Activated T-cell treated with anti-CD3 and anti-CD28 coated beads for 24 hours (primary cell): Measurements from ENCODE around the gene CTNNA3.

Source experiments
- DNase-seq: peaks from one replicate; pipeline ENCODE4 v3.0.0-alpha.2; 2020; ENCODE audit warnings: low read depth

Gene CTNNA3

GRCh38 chr10:66292922-66293321 lies 1403.1 kb downstream of the CTNNA3 start:
- DNase-seq, result no peak

DNA sequence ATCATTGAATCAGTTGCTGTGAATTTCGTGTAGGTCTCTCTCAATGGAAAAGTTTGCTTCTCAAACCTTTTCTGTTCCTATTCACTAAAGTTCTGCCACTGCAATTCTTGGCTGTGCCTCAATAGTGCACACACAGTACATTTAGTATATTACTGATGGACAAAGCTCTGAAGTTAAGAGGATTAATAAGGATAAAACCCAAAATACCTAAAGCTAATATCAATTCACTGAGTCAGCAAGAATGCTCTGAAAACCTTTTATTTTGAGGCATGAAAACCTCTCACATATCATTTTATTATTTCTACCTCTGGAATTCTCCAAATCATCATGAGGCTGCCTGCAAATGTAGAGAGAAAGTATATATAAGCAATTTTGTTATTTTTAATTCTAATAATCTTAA lies 1403.5 kb downstream of the CTNNA3 start:
- DNase-seq, result no peak

DNA sequence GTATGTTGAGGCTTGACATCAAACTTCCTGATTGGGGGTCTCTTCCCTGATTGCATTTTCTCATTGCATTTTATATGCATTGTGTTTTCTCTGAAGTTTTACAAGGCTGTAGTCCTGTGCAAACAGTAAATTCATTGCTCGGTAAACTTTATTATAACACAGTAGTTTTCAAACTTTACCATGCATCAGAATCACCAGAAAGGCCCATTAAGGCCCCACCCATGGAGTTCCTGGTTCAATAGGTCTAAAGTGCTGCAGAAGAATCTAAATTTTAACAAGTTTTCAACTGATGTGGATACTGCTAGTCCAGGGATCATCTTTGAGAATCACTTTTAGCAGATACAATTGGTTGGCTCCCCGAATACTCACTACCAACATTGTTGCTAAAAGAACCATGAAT lies 1404.9 kb downstream of the CTNNA3 start:
- DNase-seq, result no peak

- no peak for DNase-seq
Observed at GRCh38 chr10:66284621-66285020, 1411.4 kb downstream of the CTNNA3 start.

DNA sequence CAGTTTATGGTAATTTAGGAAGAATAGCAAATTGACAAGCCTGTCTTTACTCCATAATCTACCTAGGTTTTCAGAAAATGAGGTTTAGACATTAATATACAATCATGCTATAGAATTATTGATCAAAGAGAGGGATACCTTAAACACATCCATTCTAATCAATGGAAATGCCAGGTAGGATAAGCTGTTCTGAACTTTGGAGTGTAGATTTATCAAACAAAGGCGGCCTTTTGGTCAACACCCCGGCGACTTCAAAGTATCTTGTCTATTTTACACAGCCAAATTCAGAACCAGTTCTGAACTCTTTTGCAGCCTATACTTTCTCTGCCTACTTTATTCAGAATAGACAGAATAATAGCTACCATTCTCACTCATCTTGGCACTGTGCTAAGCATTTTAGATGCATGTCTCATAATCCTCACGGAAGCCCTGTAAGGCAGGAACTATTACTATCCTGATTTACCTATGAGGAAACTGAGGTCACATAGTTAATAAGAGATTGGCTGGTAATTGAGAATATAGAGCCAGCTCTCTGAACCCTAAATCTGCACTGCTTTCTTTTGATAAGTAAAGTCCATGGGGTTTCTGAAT lies 1412.0 kb downstream of the CTNNA3 start:
- no peak for DNase-seq

GRCh38 chr10:66283064-66283463 lies 1412.9 kb downstream of the CTNNA3 start:
- no peak for DNase-seq

DNA sequence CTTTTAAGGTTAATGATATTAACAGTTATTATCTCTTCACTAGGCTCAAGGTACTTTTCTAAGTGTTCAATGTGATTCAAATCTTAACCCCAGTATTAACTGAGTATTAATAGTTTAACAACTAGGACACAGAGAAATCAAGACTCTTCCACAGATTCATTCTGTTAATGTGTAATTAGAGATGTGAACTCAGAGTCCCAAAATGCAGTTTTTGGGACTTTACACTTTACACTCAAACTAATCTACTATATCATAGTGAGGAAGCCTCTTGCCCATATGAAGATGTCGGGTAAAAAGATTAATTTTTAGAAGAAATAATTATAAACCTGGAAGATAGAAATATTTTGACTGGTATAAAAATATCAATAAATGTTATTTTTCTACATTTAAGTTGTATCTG lies 1414.7 kb downstream of the CTNNA3 start:
- no peak for DNase-seq

DNA sequence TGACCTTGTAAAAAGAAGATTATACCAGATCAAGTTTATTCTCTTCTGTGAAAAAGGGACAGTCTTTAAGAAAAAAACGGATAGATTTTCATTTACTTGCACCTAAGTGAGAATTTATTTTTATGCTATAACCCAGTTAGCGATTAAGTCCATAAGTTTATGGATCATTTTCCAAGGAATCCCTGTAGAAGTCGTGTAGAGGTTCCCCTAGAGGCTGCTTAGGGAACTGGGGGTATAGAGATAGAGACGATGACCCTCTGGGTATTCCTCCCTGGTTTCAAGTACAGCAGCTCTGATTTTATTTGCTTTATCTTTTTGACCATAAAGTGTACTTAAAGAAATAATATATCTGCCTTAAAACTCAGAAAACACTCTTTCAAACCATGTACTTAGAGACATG lies 1418.5 kb downstream of the CTNNA3 start:
- DNase-seq, result no peak

GRCh38 chr10:66273966-66274519 lies 1422.0 kb downstream of the CTNNA3 start:
- DNase-seq, result no peak

DNA sequence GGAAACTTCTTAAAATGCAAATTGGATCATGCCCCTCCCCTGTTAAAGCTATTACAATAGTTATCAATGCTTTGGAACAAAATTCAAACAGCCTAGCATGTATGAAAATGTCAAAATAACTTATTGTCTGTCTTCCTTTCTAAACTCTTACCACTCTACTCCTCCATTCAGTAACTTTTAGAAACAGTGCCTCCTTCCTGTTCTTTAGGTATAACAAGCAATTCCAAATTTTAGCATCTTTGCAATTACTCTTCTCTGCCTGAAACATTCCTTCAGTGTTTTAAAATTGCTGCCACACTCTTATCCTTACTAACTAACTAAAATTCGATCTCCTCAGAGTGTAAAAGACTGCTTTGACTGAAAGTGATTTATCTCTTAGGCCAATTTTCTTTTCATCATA lies 1430.6 kb downstream of the CTNNA3 start:
- DNase-seq, result no peak

DNA sequence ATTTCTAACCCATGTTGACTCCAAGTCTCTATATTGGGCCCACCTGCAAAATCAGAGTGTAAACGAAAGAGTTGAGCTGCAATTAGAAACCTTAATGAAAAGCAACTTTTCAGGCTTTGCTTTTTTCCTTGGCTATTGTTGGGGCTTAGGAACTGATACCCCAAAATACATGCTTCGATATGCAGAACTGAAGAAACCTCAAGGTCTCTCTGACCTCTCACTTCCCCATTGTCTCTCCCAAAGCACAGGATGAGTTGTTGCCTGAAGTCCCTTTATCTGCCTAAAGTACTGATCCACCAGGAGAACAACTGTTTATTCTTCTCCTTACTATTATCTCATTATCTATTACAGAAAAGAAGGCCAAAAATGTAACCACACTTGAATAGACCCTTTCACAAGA lies 1436.2 kb downstream of the CTNNA3 start:
- DNase-seq, result no peak

DNA sequence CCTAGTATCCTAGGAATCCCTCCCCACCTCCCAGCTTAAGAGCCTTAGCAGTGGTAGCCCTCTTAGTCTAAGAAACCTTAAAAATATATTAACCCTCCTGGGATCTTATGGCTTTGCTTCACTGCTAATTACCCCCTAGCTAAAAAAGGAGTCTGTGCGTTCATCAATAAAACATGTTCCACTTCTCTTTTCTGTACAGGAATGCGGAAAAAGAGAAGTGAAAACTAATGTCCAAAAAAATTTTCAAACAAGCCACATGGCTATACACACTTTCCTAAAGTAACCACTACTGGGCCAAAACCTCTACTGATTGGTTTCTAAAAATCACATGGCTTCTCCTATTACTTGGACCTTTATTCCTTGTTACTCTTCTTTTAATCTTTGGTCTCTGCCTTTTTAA lies 1437.3 kb downstream of the CTNNA3 start:
- no peak for DNase-seq

GRCh38 chr10:66257801-66258200 lies 1438.2 kb downstream of the CTNNA3 start:
- no peak for DNase-seq

- DNase-seq, result no peak
Observed at GRCh38 chr10:66252986-66253385, 1443.0 kb downstream of the CTNNA3 start.

GRCh38 chr10:66246177-66246576 lies 1449.8 kb downstream of the CTNNA3 start:
- no peak for DNase-seq

DNA sequence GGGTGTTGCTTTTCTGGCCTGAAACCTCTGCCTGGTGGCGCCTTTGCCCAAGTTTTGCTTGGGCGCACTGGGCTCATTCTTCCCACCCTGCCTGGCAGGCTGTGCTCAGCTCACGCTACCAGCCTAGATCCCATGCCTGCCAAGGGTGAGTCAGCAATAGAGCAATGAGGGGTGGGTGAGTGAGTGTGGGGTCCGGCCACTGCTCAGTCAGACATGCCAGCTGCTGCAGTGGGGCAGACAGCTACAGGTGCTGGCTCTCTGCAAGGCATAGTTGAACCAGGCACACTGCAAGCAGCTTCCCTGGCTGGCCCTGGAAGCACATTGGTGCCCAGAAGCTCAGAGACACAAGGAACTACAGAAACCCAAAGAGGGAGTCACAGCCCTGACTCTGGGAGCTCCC lies 1451.0 kb downstream of the CTNNA3 start:
- no peak for DNase-seq

DNA sequence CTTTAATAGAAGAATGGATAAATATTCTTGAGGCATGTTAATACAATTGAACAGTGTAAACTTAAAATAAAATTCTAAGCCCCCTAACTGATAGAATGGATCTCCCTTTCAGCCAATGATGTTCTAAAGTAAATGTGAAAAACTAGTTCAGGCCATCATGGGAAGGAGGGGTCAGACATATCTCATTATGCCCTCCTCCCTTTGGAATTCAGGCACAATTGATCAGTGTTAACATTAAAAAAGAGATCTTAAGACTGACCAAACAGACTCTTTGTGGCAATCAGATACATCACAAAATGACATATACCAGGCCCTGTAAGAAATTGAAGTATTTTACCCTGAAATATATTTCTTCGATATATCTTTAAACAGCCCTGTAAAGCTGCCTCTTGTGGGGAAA lies 1453.1 kb downstream of the CTNNA3 start:
- DNase-seq, result no peak

GRCh38 chr10:66239062-66239461 lies 1456.9 kb downstream of the CTNNA3 start:
- DNase-seq, result no peak

DNA sequence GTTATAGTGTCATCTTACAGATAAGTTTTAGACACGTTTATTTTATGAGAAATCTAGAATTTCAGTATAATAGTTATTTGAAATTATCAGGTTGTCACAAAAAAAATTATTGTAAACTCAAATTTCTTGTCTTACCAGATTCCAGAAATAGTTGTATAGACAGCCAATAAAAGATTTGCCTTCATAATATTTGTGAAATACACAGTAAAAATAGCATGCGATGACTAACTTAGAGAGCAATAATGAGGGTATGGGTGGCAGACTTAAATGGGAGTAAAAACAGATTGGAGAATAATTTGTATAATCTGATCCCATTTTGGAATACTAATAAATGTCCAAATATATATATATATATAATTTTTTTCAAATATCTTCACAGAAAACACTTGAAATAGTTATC lies 1457.7 kb downstream of the CTNNA3 start:
- no peak for DNase-seq

- no peak for DNase-seq
Observed at GRCh38 chr10:66234872-66235271, 1461.1 kb downstream of the CTNNA3 start.

- no peak for DNase-seq
Observed at GRCh38 chr10:66228887-66229286, 1467.1 kb downstream of the CTNNA3 start.

- no peak for DNase-seq
Observed at GRCh38 chr10:66223656-66224055, 1472.3 kb downstream of the CTNNA3 start.

DNA sequence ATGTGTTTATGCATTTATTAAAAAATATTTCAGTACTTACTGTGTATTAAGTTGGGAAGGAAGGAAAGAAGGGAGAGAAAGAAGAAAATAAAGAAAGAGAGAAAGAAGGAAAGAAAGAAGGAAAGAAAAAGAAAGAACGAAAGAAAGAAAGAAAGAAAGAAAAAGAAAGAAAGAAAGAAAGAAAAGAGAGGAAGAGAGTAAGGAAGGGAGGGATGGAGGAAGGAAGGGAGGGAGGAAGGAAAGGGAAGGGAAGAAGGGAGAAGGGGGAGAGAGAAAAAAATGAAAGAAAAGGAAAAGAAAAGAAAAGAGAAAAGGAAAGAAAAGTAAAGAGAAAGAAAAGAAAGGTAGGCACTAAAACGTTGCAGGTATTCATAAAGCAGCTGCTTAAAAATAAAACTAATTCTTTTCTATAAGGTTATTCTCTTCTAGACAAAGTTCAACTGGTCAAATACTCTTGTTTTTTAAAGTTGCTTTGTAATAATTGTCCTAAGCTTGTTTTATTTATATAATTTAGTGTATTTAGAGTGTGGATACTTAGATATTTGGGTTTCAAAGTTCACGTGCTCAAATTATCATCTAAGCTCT lies 1473.4 kb downstream of the CTNNA3 start:
- DNase-seq, result no peak

DNA sequence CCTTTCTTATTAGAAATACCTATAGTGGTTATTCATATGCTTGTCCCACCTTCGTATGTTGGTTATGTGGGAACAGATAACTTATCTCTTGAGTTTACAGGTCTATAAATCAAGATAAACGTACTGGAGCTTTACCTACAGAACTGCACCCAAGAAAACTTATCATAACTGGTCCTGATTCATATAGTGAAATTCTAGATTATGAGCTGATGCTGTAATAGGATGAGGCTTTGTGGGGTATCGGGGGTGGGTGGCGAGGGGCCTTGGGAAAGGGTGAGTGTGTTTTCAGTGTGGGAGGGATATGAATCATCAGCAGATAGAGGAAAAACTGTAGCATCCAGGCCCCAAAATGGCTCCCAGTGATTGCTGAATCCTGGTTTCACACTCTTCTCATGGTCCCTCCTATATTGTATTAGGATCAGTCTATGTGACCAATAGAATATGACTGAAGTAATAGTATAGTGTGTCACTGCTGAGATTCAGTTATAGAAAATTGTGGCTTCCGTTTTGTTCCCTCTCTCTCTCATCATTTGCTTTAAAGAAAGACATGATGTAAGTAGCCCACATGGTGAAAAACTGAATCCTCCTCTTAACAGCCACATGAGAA lies 1476.9 kb downstream of the CTNNA3 start:
- no peak for DNase-seq
